H1 (cell line): ENCODE results near the gene IL3. TPM values are rescaled to one million over a fixed set of nuclear protein-coding genes. Genes with fewer than 3 reads are reported as not detected.

Experiments
- CEBPB ChIP-seq: IDR thresholded peaks from 2 replicates; pipeline ENCODE4 v1.6.1; 2012; ENCODE audit warnings: low read depth, low read length
- CHD1 ChIP-seq: IDR thresholded peaks from 2 replicates; pipeline ENCODE4 v1.6.1; 2012; ENCODE audit warnings: low read depth, low read length, improper control_type of control experiment
- FOSL1 ChIP-seq: IDR thresholded peaks from 2 replicates; pipeline ENCODE4 v1.6.1; 2011; ENCODE audit warnings: mild to moderate bottlenecking, low read depth, low read length, moderate library complexity; ENCODE audit not compliant: insufficient read depth
- JUN ChIP-seq: IDR thresholded peaks from 2 replicates; pipeline ENCODE4 v1.6.1; 2011; ENCODE audit warnings: low read depth, mild to moderate bottlenecking, improper control_type of control experiment, low read length
- RAD21 ChIP-seq, 2 experiments: IDR thresholded peaks in 1 of 2; conservative IDR thresholded peaks in 1 of 2; 2 replicates each; pipeline ENCODE4 v1.6.1; 2011; ENCODE audit warnings: low read depth in 2 of 2, low read length in 2 of 2, improper control_type of control experiment in 1 of 2, inconsistent platforms in 1 of 2, mild to moderate bottlenecking in 1 of 2, moderate library complexity in 1 of 2
- SP4 ChIP-seq: IDR thresholded peaks from 2 replicates; pipeline ENCODE4 v1.6.1; 2012; ENCODE audit warnings: low read length, inconsistent platforms
- TCF12 ChIP-seq: IDR thresholded peaks from 2 replicates; pipeline ENCODE4 v1.6.1; 2011; ENCODE audit warnings: low read depth, mild to moderate bottlenecking, low read length
- polyA plus RNA-seq, 7 experiments: library from polyadenylated mRNA; depleted of rRNA in 3 of 7; stranded (reverse) in 5 of 7; unstranded in 2 of 7; fragments of >200 nt in 5 of 7; fragments of 200-250 nt in 2 of 7; gene quantifications; 1 replicate in 5 of 7; 2 replicates in 1 of 7; 4 replicates in 1 of 7; pipeline versions ENCODE4 v1.2.1 to v1.2.3, GENCODE V29; 2011 to 2013; ENCODE audit warnings: missing spikeins in 2 of 7, mixed read lengths in 2 of 7
- total RNA-seq: library from RNA; stranded (reverse); fragmentation: NEBNext Ultra II Directional; extraction: Animal tissue kit (Norgen Biotek cat#: 25700); gene quantifications from 2 replicates; pipeline ENCODE4 v1.2.1, GENCODE V29; 2021
- TF ChIP-seq, protein P1 (sequence below): fragments of 300-600 bp; sonication (generic); IDR thresholded peaks from 2 replicates; pipeline ENCODE4 v1.7.1; 2012; ENCODE audit warnings: low read length, moderate library complexity, mild to moderate bottlenecking, inconsistent platforms; ENCODE audit not compliant: insufficient replicate concordance
- TF ChIP-seq, protein P2 (sequence below): IDR thresholded peaks from 2 replicates; pipeline ENCODE4 v1.6.1; 2012; ENCODE audit warnings: low read length, inconsistent platforms

IL3 gene
- total and polyA plus RNA-seq, 2 of the 8 experiments (the other 6 are each of a cell fraction or from before 2014, with no cell fraction given), result not detected

DNA sequence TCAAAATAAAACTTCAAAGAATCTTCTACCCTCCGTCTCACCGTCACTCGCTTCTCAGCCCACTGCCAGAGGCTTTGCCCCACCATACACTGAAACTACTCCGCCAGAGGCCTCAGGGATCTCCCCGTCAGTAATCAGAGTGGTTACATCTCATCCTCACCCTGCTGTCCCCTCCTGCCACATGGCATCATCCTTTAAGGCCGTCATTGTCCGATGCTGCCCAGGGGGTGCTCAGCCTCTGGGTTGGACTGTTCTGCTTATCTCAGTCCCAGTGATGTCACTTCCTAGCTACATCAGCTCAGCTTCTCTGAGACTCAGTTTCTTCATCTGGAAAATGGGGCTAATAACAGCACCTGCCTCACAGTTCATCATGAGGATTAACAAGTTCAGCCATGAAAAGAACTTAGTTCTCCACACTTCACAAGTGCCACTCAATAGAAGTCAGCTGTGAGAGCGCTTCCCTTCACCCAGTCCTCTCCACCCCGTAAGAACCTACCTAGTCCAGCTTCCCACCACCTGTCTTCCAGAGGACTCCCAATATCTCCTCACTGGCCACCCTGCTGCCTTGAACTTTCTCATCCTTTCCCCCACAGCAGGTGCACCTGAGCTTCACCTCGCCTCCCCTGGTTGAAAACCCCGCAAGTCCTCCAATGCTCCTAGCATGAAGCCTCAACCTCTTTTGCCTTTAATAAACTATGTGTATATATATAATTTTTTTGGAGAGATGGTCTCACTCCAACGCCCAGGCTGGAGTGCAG, 2.8 kb upstream of the IL3 start (continued):
- TF ChIP-seq, protein P1, sequence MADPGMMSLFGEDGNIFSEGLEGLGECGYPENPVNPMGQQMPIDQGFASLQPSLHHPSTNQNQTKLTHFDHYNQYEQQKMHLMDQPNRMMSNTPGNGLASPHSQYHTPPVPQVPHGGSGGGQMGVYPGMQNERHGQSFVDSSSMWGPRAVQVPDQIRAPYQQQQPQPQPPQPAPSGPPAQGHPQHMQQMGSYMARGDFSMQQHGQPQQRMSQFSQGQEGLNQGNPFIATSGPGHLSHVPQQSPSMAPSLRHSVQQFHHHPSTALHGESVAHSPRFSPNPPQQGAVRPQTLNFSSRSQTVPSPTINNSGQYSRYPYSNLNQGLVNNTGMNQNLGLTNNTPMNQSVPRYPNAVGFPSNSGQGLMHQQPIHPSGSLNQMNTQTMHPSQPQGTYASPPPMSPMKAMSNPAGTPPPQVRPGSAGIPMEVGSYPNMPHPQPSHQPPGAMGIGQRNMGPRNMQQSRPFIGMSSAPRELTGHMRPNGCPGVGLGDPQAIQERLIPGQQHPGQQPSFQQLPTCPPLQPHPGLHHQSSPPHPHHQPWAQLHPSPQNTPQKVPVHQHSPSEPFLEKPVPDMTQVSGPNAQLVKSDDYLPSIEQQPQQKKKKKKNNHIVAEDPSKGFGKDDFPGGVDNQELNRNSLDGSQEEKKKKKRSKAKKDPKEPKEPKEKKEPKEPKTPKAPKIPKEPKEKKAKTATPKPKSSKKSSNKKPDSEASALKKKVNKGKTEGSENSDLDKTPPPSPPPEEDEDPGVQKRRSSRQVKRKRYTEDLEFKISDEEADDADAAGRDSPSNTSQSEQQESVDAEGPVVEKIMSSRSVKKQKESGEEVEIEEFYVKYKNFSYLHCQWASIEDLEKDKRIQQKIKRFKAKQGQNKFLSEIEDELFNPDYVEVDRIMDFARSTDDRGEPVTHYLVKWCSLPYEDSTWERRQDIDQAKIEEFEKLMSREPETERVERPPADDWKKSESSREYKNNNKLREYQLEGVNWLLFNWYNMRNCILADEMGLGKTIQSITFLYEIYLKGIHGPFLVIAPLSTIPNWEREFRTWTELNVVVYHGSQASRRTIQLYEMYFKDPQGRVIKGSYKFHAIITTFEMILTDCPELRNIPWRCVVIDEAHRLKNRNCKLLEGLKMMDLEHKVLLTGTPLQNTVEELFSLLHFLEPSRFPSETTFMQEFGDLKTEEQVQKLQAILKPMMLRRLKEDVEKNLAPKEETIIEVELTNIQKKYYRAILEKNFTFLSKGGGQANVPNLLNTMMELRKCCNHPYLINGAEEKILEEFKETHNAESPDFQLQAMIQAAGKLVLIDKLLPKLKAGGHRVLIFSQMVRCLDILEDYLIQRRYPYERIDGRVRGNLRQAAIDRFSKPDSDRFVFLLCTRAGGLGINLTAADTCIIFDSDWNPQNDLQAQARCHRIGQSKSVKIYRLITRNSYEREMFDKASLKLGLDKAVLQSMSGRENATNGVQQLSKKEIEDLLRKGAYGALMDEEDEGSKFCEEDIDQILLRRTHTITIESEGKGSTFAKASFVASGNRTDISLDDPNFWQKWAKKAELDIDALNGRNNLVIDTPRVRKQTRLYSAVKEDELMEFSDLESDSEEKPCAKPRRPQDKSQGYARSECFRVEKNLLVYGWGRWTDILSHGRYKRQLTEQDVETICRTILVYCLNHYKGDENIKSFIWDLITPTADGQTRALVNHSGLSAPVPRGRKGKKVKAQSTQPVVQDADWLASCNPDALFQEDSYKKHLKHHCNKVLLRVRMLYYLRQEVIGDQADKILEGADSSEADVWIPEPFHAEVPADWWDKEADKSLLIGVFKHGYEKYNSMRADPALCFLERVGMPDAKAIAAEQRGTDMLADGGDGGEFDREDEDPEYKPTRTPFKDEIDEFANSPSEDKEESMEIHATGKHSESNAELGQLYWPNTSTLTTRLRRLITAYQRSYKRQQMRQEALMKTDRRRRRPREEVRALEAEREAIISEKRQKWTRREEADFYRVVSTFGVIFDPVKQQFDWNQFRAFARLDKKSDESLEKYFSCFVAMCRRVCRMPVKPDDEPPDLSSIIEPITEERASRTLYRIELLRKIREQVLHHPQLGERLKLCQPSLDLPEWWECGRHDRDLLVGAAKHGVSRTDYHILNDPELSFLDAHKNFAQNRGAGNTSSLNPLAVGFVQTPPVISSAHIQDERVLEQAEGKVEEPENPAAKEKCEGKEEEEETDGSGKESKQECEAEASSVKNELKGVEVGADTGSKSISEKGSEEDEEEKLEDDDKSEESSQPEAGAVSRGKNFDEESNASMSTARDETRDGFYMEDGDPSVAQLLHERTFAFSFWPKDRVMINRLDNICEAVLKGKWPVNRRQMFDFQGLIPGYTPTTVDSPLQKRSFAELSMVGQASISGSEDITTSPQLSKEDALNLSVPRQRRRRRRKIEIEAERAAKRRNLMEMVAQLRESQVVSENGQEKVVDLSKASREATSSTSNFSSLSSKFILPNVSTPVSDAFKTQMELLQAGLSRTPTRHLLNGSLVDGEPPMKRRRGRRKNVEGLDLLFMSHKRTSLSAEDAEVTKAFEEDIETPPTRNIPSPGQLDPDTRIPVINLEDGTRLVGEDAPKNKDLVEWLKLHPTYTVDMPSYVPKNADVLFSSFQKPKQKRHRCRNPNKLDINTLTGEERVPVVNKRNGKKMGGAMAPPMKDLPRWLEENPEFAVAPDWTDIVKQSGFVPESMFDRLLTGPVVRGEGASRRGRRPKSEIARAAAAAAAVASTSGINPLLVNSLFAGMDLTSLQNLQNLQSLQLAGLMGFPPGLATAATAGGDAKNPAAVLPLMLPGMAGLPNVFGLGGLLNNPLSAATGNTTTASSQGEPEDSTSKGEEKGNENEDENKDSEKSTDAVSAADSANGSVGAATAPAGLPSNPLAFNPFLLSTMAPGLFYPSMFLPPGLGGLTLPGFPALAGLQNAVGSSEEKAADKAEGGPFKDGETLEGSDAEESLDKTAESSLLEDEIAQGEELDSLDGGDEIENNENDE, result no peak
- TF ChIP-seq TCF12, result no peak
- TF ChIP-seq RAD21 (IDR thresholded peaks at IDR 0.05 in 1 of 2, conservative IDR thresholded peaks at IDR 0.05 in 1 of 2; ENCODE audit: low read depth in 2 of 2, low read length in 2 of 2), result no peak
- TF ChIP-seq, protein P2, sequence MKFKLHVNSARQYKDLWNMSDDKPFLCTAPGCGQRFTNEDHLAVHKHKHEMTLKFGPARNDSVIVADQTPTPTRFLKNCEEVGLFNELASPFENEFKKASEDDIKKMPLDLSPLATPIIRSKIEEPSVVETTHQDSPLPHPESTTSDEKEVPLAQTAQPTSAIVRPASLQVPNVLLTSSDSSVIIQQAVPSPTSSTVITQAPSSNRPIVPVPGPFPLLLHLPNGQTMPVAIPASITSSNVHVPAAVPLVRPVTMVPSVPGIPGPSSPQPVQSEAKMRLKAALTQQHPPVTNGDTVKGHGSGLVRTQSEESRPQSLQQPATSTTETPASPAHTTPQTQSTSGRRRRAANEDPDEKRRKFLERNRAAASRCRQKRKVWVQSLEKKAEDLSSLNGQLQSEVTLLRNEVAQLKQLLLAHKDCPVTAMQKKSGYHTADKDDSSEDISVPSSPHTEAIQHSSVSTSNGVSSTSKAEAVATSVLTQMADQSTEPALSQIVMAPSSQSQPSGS, result no peak
- no peak for TF ChIP-seq CHD1
- TF ChIP-seq FOSL1, result no peak
- no peak for TF ChIP-seq SP4
- TF ChIP-seq CEBPB, result no peak
- no peak for TF ChIP-seq JUN
